Activated CD8-positive, alpha-beta T cell treated with anti-CD3 and anti-CD28 coated beads for 36 hours (primary cell): Measurements from ENCODE around the gene PRKCE. TPM values are rescaled to one million over a fixed set of nuclear protein-coding genes. Genes with fewer than 3 reads are reported as not detected.

Source experiments
- ATAC-seq: fragments of 200-7000 bp; cut with Tn5 transposase; one replicate; pipeline ENCODE4 v1.10.0; 2021; ENCODE audit warnings: mild to moderate bottlenecking, moderate library complexity
- CTCF ChIA-PET: fragments of 350-600 bp; sonication (Branson Sonifier 250); formaldehyde crosslinking; loops from one replicate; lab custom pipeline; 2021; ENCODE audit warnings: antibody characterized with exemption; lab: Charles Lee
- POLR2A ChIA-PET: fragments of 350-600 bp; sonication (Branson Sonifier 250); formaldehyde crosslinking; loops from one replicate; lab custom pipeline; 2021; ENCODE audit warnings: antibody characterized with exemption; lab: Charles Lee
- DNase-seq: peaks from one replicate; pipeline ENCODE4 v3.0.0-alpha.2; 2020
- H3K27ac Mint-ChIP-seq: one replicate; pipeline ENCODE4 v1.8.0; 2021; ENCODE audit warnings: mild to moderate bottlenecking, mixed read lengths
- H3K27me3 Mint-ChIP-seq: one replicate; pipeline ENCODE4 v1.8.0; 2021; ENCODE audit warnings: mixed read lengths
- H3K36me3 Mint-ChIP-seq: one replicate; pipeline ENCODE4 v1.8.0; 2021; ENCODE audit warnings: low read depth, mixed read lengths
- H3K4me1 Mint-ChIP-seq: one replicate; pipeline ENCODE4 v1.8.0; 2021; ENCODE audit warnings: low read depth, mixed read lengths
- H3K4me3 Mint-ChIP-seq: one replicate; pipeline ENCODE4 v1.8.0; 2021; ENCODE audit warnings: mild to moderate bottlenecking, moderate library complexity, mixed read lengths
- H3K9me3 Mint-ChIP-seq: one replicate; pipeline ENCODE4 v1.8.0; 2021; ENCODE audit warnings: mixed read lengths
- CTCF ChIP-seq: fragments of 200-600 bp; IDR thresholded peaks from one replicate; pipeline ENCODE4 v1.8.0; 2022; ENCODE audit warnings: antibody characterized with exemption, mild to moderate bottlenecking
- intact Hi-C: fragments of 100-400 bp; cut with micrococcal nuclease; formaldehyde crosslinking; loops from one replicate; pipeline ENCODE4 v1.10.0; 2022
- total RNA-seq, 2 experiments: library from RNA; stranded (reverse); gene quantifications; one replicate each; pipeline ENCODE4 v1.2.3, GENCODE V29; 2021

PRKCE gene
- total RNA-seq, 2 experiments from 2014 or later, result 11.5 to 11.9 TPM

- intact Hi-C loops, result no loop called here
- no peak overlapping the region for H3K4me3 Mint-ChIP-seq
- CTCF ChIA-PET, result no interaction called here
These were observed 364.2 kb downstream of the PRKCE start for GRCh38 chr2:46015671-46016070.

GRCh38 chr2:46016091-46016490 is 364.6 kb downstream of the PRKCE start:
- no peak overlapping the region for H3K27ac Mint-ChIP-seq
- CTCF ChIA-PET, result no interaction called here

More at GRCh38 chr2:46015671-46016070, 364.2 kb downstream of the PRKCE start:
- TF ChIP-seq CTCF, result no peak
- DNase-seq (no peak), ATAC-seq (no peak)
- peaks cover 18% of the 10 kb centered on the region for H3K4me1 Mint-ChIP-seq
- POLR2A ChIA-PET, result no interaction called here
- no peaks in the 10 kb centered on the region for H3K27me3 Mint-ChIP-seq
- no peaks in the 10 kb centered on the region for H3K9me3 Mint-ChIP-seq
- H3K36me3 Mint-ChIP-seq, result no peaks in the 10 kb centered on the region
- no peak overlapping the region for H3K27ac Mint-ChIP-seq

GRCh38 chr2:46018773-46019591 is 367.5 kb downstream of the PRKCE start:
- H3K4me1 Mint-ChIP-seq, result peaks cover 15% of the 10 kb centered on the region
- H3K27ac Mint-ChIP-seq, result peak overlapping the region; percentile 72
- H3K36me3 Mint-ChIP-seq, result no peaks in the 10 kb centered on the region
- intact Hi-C loops, result no loop called here
- ATAC-seq (peak; percentile 77), DNase-seq (peak; percentile 11)
- no peak for TF ChIP-seq CTCF
- H3K27me3 Mint-ChIP-seq, result no peaks in the 10 kb centered on the region
- no peaks in the 10 kb centered on the region for H3K9me3 Mint-ChIP-seq
- ChIA-PET CTCF (interaction anchor here (1.0 to 1.8 kb wide), 5 partner anchors 8 to 308 kb away, joined by 3 to 5 read pairs (median 5); no protein-coding TSS in a partner anchor), POLR2A (interaction anchor here (0.6 to 1.6 kb wide), 2 partner anchors 13 kb away, joined by 3 to 4 read pairs; no protein-coding TSS in a partner anchor)
- no peak overlapping the region for H3K4me3 Mint-ChIP-seq

More at GRCh38 chr2:46016091-46016490, 364.6 kb downstream of the PRKCE start:
- POLR2A ChIA-PET, result no interaction called here
- no peak for TF ChIP-seq CTCF
- H3K4me3 Mint-ChIP-seq, result no peak overlapping the region
- H3K4me1 Mint-ChIP-seq, result peaks cover 17% of the 10 kb centered on the region
- intact Hi-C loops, result no loop called here
- no peaks in the 10 kb centered on the region for H3K36me3 Mint-ChIP-seq
- ATAC-seq, result no peak
- DNase-seq, result no peak
- H3K9me3 Mint-ChIP-seq, result no peaks in the 10 kb centered on the region
- no peaks in the 10 kb centered on the region for H3K27me3 Mint-ChIP-seq

GRCh38 chr2:46020416-46020815 is 368.9 kb downstream of the PRKCE start:
- no peaks in the 10 kb centered on the region for H3K36me3 Mint-ChIP-seq
- H3K27ac Mint-ChIP-seq, result no peak overlapping the region
- POLR2A ChIA-PET, result interaction anchor here (1.6 kb wide), 1 partner anchor 12 kb away, joined by 4 read pairs; no protein-coding TSS in a partner anchor

More at GRCh38 chr2:46020416-46020815, 368.9 kb downstream of the PRKCE start:
- ATAC-seq (no peak), DNase-seq (no peak)
- no peaks in the 10 kb centered on the region for H3K27me3 Mint-ChIP-seq
- TF ChIP-seq CTCF, result no peak
- no peaks in the 10 kb centered on the region for H3K9me3 Mint-ChIP-seq
- intact Hi-C loops, result no loop called here
- no peak overlapping the region for H3K4me3 Mint-ChIP-seq
- CTCF ChIA-PET, result interaction anchor here (1.5 kb wide), 1 partner anchor 42 kb away, joined by 5 read pairs; no protein-coding TSS in a partner anchor
- H3K4me1 Mint-ChIP-seq, result peaks cover 15% of the 10 kb centered on the region
